Activated naive CD8-positive, alpha-beta T cell treated with anti-CD3 and anti-CD28 coated beads, Interleukin-2, amount 50 U/mL, for 24 hours (primary cell): ENCODE measurements around the gene ERBB3.

Experiments used
- ATAC-seq: fragments of 150-1000 bp; cut with Tn5 transposase; one replicate; pipeline ENCODE4 v1.10.0; 2021
- DNase-seq: peaks from one replicate; pipeline ENCODE4 v3.0.0; 2021
- H3K27ac Mint-ChIP-seq: one replicate; pipeline ENCODE4 v1.8.0; 2021; ENCODE audit warnings: mild to moderate bottlenecking, mixed read lengths
- H3K27me3 Mint-ChIP-seq: one replicate; pipeline ENCODE4 v1.8.0; 2021; ENCODE audit warnings: mixed read lengths
- H3K36me3 Mint-ChIP-seq: one replicate; pipeline ENCODE4 v1.8.0; 2021; ENCODE audit warnings: low read depth, mixed read lengths
- H3K4me1 Mint-ChIP-seq: one replicate; pipeline ENCODE4 v1.8.0; 2021; ENCODE audit warnings: mixed read lengths
- H3K4me3 Mint-ChIP-seq: one replicate; pipeline ENCODE4 v1.8.0; 2021; ENCODE audit warnings: mild to moderate bottlenecking, moderate library complexity, mixed read lengths
- H3K9me3 Mint-ChIP-seq: one replicate; pipeline ENCODE4 v1.8.0; 2021; ENCODE audit warnings: mixed read lengths

Gene ERBB3

GRCh38 chr12:56087220-56087619 is 7.3 kb downstream of the ERBB3 start:
- Mint-ChIP-seq H3K27ac (no peak overlapping the region), H3K27me3 (peaks cover 3% of the 10 kb centered on the region), H3K36me3 (no peaks in the 10 kb centered on the region), H3K9me3 (no peaks in the 10 kb centered on the region), H3K4me1 (no peaks in the 10 kb centered on the region), H3K4me3 (no peak overlapping the region)
- no peak for ATAC-seq
- DNase-seq: no peak

DNA sequence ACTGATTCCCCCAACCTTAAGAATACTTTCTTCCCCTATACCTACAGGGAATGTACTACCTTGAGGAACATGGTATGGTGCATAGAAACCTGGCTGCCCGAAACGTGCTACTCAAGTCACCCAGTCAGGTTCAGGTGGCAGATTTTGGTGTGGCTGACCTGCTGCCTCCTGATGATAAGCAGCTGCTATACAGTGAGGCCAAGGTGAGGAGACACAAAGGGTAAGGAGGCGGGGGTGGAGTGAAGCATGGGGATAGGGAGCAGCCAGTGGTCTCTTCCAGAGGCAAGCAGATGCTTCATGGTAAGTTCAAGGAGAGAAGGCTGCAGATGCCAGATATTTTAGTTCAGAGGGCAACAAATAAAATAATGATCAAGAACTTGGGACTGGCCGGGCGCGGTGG is 17.8 kb downstream of the ERBB3 start:
- peaks cover 2% of the 10 kb centered on the region for H3K27me3 Mint-ChIP-seq
- no peak overlapping the region for H3K4me3 Mint-ChIP-seq

DNA sequence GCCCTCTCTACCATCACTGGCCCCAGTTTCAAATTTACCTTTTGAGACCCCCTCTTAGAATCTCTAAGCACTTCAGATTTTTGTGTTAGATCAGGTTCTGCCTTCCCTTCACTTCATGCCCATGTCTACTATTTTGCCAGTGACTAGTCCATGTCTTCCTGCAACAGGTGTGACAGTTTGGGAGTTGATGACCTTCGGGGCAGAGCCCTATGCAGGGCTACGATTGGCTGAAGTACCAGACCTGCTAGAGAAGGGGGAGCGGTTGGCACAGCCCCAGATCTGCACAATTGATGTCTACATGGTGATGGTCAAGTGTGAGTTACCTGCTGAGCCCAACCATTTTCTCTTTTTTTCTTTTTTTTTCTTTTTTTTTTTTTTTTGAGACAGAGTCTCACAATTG is 18.6 kb downstream of the ERBB3 start:
- H3K27ac Mint-ChIP-seq: no peak overlapping the region
- H3K27me3 Mint-ChIP-seq: no peaks in the 10 kb centered on the region
- no peak for ATAC-seq
- peaks cover 20% of the 10 kb centered on the region for H3K4me1 Mint-ChIP-seq
- H3K4me3 Mint-ChIP-seq: no peak overlapping the region
- H3K9me3 Mint-ChIP-seq: no peaks in the 10 kb centered on the region
- no peaks in the 10 kb centered on the region for H3K36me3 Mint-ChIP-seq
- DNase-seq: no peak

More for the DNA sequence above, 17.8 kb downstream of the ERBB3 start:
- no peaks in the 10 kb centered on the region for H3K36me3 Mint-ChIP-seq
- no peak for ATAC-seq
- H3K9me3 Mint-ChIP-seq: no peaks in the 10 kb centered on the region
- no peak overlapping the region for H3K27ac Mint-ChIP-seq
- H3K4me1 Mint-ChIP-seq: peaks cover 12% of the 10 kb centered on the region
- no peak for DNase-seq

DNA sequence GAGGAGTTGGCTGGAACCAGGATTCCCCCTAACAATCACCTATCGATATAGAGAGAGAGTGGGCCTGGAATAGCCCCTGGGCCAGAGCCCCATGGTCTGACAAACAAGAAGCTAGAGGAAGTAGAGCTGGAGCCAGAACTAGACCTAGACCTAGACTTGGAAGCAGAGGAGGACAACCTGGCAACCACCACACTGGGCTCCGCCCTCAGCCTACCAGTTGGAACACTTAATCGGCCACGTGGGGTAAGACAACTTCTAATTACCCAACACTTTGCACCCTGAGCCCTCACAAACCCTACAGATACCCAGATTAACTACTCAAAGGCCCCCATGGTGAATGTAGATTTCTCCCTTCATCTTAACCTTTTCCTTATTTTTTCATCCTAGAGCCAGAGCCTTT is 19.8 kb downstream of the ERBB3 start:
- DNase-seq: no peak
- ATAC-seq: no peak
- H3K4me1 Mint-ChIP-seq: peaks cover 26% of the 10 kb centered on the region
- H3K27ac Mint-ChIP-seq: no peak overlapping the region
- H3K27me3 Mint-ChIP-seq: no peaks in the 10 kb centered on the region
- H3K9me3 Mint-ChIP-seq: no peaks in the 10 kb centered on the region
- H3K4me3 Mint-ChIP-seq: no peak overlapping the region
- H3K36me3 Mint-ChIP-seq: peaks cover 5% of the 10 kb centered on the region

- H3K4me3 Mint-ChIP-seq: no peak overlapping the region
- DNase-seq: no peak
- no peaks in the 10 kb centered on the region for H3K9me3 Mint-ChIP-seq
- H3K4me1 Mint-ChIP-seq: peaks cover 33% of the 10 kb centered on the region
- H3K27me3 Mint-ChIP-seq: no peaks in the 10 kb centered on the region
- peaks cover 18% of the 10 kb centered on the region for H3K36me3 Mint-ChIP-seq
- ATAC-seq: no peak
- no peak overlapping the region for H3K27ac Mint-ChIP-seq
These were observed 21.1 kb downstream of the ERBB3 start for GRCh38 chr12:56101045-56101444.

DNA sequence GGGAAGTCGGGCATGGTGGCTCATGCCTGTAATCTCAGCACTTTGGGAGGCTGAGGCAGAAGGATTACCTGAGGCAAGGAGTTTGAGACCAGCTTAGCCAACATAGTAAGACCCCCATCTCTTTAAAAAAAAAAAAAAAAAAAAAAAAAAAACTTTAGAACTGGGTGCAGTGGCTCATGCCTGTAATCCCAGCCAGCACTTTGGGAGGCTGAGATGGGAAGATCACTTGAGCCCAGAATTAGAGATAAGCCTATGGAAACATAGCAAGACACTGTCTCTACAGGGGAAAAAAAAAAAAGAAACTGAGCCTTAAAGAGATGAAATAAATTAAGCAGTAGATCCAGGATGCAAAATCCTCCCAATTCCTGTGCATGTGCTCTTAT is 22.7 kb downstream of the ERBB3 start:
- no peaks in the 10 kb centered on the region for H3K9me3 Mint-ChIP-seq
- peak overlapping the region; percentile 99 for H3K27ac Mint-ChIP-seq
- ATAC-seq (no peak), DNase-seq (no peak)
- peak overlapping the region; percentile 98 for H3K4me3 Mint-ChIP-seq
- peaks cover 47% of the 10 kb centered on the region for H3K4me1 Mint-ChIP-seq
- peaks cover 34% of the 10 kb centered on the region for H3K36me3 Mint-ChIP-seq
- no peaks in the 10 kb centered on the region for H3K27me3 Mint-ChIP-seq

DNA sequence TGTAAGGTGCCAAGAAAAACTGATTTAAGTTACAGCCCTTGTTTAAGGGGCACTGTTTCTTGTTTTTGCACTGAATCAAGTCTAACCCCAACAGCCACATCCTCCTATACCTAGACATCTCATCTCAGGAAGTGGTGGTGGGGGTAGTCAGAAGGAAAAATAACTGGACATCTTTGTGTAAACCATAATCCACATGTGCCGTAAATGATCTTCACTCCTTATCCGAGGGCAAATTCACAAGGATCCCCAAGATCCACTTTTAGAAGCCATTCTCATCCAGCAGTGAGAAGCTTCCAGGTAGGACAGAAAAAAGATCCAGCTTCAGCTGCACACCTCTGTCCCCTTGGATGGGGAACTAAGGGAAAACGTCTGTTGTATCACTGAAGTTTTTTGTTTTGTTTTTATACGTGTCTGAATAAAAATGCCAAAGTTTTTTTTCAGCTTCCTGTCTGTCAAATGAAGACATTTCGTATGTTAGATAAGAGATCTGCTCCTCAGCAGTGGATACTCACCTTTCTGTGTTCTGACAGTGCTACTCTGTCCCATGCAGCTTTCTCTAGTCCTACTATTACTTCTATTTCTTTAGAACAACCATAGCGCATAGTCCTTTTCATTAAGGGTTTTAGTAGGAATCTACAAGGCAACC is 23.2 kb downstream of the ERBB3 start:
- ATAC-seq: no peak
- Mint-ChIP-seq H3K4me3 (peak overlapping the region; percentile 98), H3K36me3 (peaks cover 39% of the 10 kb centered on the region), H3K27me3 (no peaks in the 10 kb centered on the region), H3K4me1 (peaks cover 48% of the 10 kb centered on the region), H3K27ac (peak overlapping the region; percentile 99), H3K9me3 (no peaks in the 10 kb centered on the region)
- no peak for DNase-seq

DNA sequence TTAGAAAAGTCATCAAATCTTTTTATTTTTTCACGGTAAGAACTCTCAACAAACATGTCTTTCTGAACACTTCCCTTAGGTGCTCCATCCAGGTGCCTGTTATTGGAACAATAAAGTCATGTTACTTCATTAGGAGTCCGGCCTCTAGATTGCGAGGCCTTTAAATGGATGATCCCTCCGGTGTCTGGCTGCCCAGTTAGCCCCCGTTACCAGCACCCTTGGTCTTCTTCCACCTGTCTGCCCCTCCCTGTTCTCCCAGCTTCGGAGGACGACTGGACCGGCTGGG is 23.8 kb downstream of the ERBB3 start:
- Mint-ChIP-seq H3K4me3 (peak overlapping the region; percentile 98), H3K9me3 (no peaks in the 10 kb centered on the region), H3K27me3 (no peaks in the 10 kb centered on the region), H3K36me3 (peaks cover 45% of the 10 kb centered on the region), H3K4me1 (peaks cover 49% of the 10 kb centered on the region), H3K27ac (peak overlapping the region; percentile 99)
- ATAC-seq (no peak), DNase-seq (no peak)

DNA sequence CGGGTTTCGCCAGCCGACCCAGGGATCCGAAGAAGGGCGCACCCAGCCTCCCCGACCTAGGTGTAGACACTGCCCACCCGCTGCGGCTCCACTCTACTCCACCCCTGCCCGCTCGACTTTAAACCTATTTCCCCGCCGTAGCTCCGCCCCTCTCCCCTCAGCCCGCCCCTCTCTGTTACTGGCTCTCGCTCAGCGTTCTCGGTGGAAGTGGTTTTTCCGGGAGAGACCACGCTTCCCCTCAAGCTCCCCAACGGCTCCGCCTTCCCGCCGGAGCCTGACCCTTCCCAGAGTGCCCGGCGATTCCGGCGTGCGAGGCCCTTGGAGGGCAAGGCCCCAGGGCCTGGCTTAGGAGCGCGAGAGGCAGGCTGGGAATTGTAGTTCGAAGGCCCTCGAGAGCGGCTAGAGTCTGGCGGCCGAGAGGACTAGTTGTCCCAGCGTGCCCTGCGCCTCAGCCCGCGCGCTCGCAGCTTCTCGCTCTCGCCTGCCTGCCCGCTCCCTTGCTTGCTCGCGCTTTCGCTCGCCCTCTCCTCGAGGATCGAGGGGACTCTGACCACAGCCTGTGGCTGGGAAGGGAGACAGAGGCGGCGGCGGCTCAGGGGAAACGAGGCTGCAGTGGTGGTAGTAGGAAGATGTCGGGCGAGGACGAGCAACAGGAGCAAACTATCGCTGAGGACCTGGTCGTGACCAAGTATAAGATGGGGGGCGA is 24.3 kb downstream of the ERBB3 start, which contains the start of gene PA2G4:
TSS of gene PA2G4 (plus strand) at position 451 of the 706 bp plus-strand sequence. CDS start at position 630, 179 bp downstream.
- ATAC-seq (peak; percentile 97), DNase-seq (peak; percentile 98)
- H3K27me3 Mint-ChIP-seq: no peaks in the 10 kb centered on the region
- peak within 1 kb of the TSS; percentile 98 for H3K4me3 Mint-ChIP-seq
- H3K27ac Mint-ChIP-seq: peak within 1 kb of the TSS; percentile 99
- peaks cover 50% of the 10 kb centered on the region for H3K36me3 Mint-ChIP-seq
- H3K4me1 Mint-ChIP-seq: peaks cover 49% of the 10 kb centered on the region
- no peaks in the 10 kb centered on the region for H3K9me3 Mint-ChIP-seq

DNA sequence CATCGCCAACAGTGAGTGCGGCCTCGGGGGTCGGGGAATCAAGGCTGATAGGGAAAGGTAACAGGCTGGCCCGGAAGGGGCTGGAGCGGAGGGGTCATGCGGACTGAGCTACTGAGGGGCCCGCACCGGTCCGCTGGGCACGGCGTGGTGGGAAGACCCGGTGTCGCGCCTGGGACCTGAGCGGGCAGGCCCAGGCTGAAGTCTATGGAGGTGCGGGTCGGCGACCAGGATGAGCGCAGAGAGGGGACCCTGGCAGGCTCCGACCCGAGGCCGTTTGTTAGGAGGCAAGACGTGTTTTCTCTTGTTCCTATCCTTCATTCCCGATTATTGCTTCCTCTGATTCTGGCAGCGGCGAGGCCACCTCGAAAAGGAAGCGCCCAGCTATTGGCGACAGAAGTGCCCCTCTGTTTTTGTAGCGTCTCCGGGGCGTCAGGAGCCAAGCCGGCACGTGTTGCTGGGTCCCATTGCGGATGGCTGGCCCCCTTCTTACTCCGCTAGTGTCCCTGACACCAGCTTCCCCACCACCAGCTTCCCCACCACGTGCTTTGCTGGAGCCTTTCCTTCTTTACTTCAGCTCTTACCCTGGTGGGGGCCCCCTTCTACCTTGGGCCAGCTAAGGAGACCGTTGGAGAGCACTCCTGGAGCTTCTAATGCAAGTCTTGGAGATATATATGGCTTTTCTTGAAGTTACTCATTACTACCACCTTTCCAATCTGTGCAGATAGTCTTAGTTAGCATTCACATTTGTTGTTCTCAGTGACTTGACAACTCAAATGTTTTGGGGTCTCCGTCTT is 25.0 kb downstream of the ERBB3 start:
- Mint-ChIP-seq H3K4me1 (peaks cover 50% of the 10 kb centered on the region), H3K36me3 (peaks cover 56% of the 10 kb centered on the region), H3K4me3 (peak overlapping the region; percentile 98), H3K27me3 (no peaks in the 10 kb centered on the region), H3K9me3 (no peaks in the 10 kb centered on the region), H3K27ac (peak overlapping the region; percentile 99)
- DNase-seq (peak; percentile 39), ATAC-seq (peak; percentile 2)

DNA sequence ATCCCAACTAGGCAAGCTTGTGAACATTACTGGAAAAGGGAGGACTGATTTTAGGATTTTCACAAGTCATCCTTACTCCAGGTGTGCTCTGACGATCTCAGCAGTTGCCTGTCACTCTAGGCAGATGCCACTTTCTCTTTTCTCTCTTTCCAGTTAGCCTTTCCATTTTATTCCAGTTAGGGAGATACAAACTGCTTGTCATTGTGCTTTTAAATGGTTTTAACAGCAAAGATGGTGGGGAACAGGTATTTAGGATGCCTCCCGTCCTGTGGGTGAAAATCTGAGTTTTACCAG is 25.6 kb downstream of the ERBB3 start:
- Mint-ChIP-seq H3K27ac (peak overlapping the region; percentile 99), H3K9me3 (no peaks in the 10 kb centered on the region), H3K4me1 (peaks cover 50% of the 10 kb centered on the region), H3K4me3 (peak overlapping the region; percentile 98), H3K27me3 (no peaks in the 10 kb centered on the region), H3K36me3 (peaks cover 60% of the 10 kb centered on the region)
- no peak for ATAC-seq
- no peak for DNase-seq

DNA sequence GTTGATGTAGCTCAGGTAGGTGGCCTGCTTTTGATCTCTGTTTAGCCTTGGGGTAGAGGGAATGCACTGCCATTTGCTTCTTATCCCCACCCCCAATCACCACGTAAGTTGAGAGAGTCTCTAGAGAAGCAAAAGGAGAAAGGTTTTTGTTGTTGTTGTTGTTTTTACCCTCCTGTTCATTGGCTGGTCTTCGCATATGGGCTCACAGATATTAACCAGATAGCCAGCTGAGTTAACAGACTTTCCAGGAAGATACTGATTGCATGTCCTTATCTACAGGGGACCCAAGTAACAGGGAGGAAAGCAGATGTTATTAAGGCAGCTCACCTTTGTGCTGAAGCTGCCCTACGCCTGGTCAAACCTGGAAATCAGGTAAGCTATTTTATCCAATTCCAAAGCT is 27.3 kb downstream of the ERBB3 start:
- Mint-ChIP-seq H3K27me3 (no peaks in the 10 kb centered on the region), H3K36me3 (peaks cover 76% of the 10 kb centered on the region), H3K4me3 (peak overlapping the region; percentile 98), H3K9me3 (no peaks in the 10 kb centered on the region), H3K4me1 (peaks cover 44% of the 10 kb centered on the region), H3K27ac (peak overlapping the region; percentile 63)
- ATAC-seq (no peak), DNase-seq (no peak)

- Mint-ChIP-seq H3K27ac (no peak overlapping the region), H3K9me3 (no peaks in the 10 kb centered on the region), H3K4me3 (no peak overlapping the region), H3K4me1 (peaks cover 34% of the 10 kb centered on the region), H3K27me3 (no peaks in the 10 kb centered on the region), H3K36me3 (peaks cover 82% of the 10 kb centered on the region)
- DNase-seq (no peak), ATAC-seq (no peak)
These were observed 30.6 kb downstream of the ERBB3 start for GRCh38 chr12:56110571-56110970.

DNA sequence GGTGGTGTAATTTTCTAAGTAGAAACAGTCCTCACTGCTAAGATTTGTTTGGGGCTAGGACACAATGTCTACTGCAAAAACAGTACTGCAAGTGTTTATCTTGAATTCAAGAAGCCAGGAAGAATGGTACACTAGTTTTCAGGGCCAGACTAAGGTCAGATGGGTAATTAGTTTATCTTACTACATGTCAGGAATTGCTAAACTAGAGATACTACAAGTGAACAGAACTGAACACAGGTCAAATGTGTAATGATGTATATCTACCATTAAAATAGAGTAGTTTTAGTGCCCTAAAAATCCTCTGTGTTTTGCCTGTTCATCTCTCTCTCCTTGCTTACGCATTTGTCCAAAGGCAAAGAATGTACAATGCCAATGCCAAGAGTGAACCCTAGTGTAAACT is 34.1 kb downstream of the ERBB3 start:
- peak overlapping the region; percentile 12 for H3K4me3 Mint-ChIP-seq
- peaks cover 69% of the 10 kb centered on the region for H3K36me3 Mint-ChIP-seq
- no peak for ATAC-seq
- DNase-seq: no peak
- H3K27ac Mint-ChIP-seq: peak overlapping the region; percentile 29
- H3K4me1 Mint-ChIP-seq: peaks cover 35% of the 10 kb centered on the region
- no peaks in the 10 kb centered on the region for H3K9me3 Mint-ChIP-seq
- peaks cover 4% of the 10 kb centered on the region for H3K27me3 Mint-ChIP-seq

DNA sequence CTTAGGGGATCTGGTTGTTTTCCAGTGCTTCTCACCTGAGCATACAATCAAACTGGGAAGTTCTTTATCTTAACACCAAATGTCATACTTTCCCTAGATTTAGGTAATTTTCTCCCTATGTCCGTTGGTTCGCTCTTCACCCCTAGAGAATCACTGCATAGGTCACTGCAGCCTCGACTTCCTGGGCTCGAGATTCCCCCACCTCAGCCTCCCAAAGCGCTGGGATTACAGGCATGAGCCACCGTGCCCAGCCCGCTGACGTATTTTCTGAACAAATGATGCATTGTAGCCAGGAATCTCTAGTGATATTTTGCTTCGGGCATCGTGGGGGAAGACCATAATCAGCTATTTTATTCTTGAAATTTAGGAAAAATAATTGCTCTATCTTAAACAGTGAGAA is 35.4 kb downstream of the ERBB3 start:
- peaks cover 46% of the 10 kb centered on the region for H3K4me1 Mint-ChIP-seq
- peak overlapping the region; percentile 99 for H3K27ac Mint-ChIP-seq
- no peaks in the 10 kb centered on the region for H3K9me3 Mint-ChIP-seq
- DNase-seq (no peak), ATAC-seq (no peak)
- peak overlapping the region; percentile 96 for H3K4me3 Mint-ChIP-seq
- H3K36me3 Mint-ChIP-seq: peaks cover 61% of the 10 kb centered on the region
- peaks cover 4% of the 10 kb centered on the region for H3K27me3 Mint-ChIP-seq
